NCI-H510A (cell line): ENCODE results near the gene GPRC5A.
"Not testable (repeated sequence)": the region's sequence is repeated elsewhere in the genome, so short reads cannot be mapped to it uniquely, and the experiment has no call there.

Experiments
- DNase-seq: peaks from one replicate; lab custom pipeline; 2025; lab: John Stamatoyannopoulos, UW

GPRC5A gene

GRCh38 chr12:12891080-12891880 is at the start of gene GPRC5A:
GPRC5A (plus strand) TSS chr12:12891562; CDS start chr12:12908250, 16,688 bp downstream.
- DNase-seq: no peak

- DNase-seq: no peak
These were observed 45.5 kb upstream of the GPRC5A start for GRCh38 chr12:12845794-12846243.

GRCh38 chr12:12846780-12847179 is 44.6 kb upstream of the GPRC5A start:
- DNase-seq: not testable (repeated sequence)

- no peak for DNase-seq
These were observed 37.9 kb upstream of the GPRC5A start for GRCh38 chr12:12853435-12853834.

GRCh38 chr12:12859690-12860089 is 31.7 kb upstream of the GPRC5A start:
- no peak for DNase-seq

- no peak for DNase-seq
These were observed 27.1 kb upstream of the GPRC5A start for GRCh38 chr12:12864243-12864642.

- no peak for DNase-seq
These were observed 22.7 kb upstream of the GPRC5A start for GRCh38 chr12:12868477-12869235.

- DNase-seq: no peak
These were observed 20.9 kb upstream of the GPRC5A start for GRCh38 chr12:12870465-12870864.

- no peak for DNase-seq
These were observed 19.7 kb upstream of the GPRC5A start for GRCh38 chr12:12871587-12872138.

GRCh38 chr12:12872139-12872933 is 19.0 kb upstream of the GPRC5A start:
- DNase-seq: no peak

- no peak for DNase-seq
These were observed 18.5 kb upstream of the GPRC5A start for GRCh38 chr12:12872934-12873275.

- no peak for DNase-seq
These were observed 17.3 kb upstream of the GPRC5A start for GRCh38 chr12:12874029-12874428.

- DNase-seq: not testable (repeated sequence)
These were observed 16.1 kb upstream of the GPRC5A start for GRCh38 chr12:12875301-12875700.

- DNase-seq: no peak
These were observed 14.1 kb upstream of the GPRC5A start for GRCh38 chr12:12877153-12877768.

- no peak for DNase-seq
These were observed 13.4 kb upstream of the GPRC5A start for GRCh38 chr12:12877781-12878455.

GRCh38 chr12:12880537-12880936 is 10.8 kb upstream of the GPRC5A start:
- DNase-seq: no peak

- DNase-seq: no peak
These were observed 10.0 kb upstream of the GPRC5A start for GRCh38 chr12:12881151-12881909.

- DNase-seq: no peak
These were observed 9.1 kb upstream of the GPRC5A start for GRCh38 chr12:12882288-12882687.

GRCh38 chr12:12883369-12884001 is 7.9 kb upstream of the GPRC5A start:
- no peak for DNase-seq
